ENCODE measurements around the gene GP9. TPM values are rescaled to one million over a fixed set of nuclear protein-coding genes. Genes with fewer than 3 reads are reported as not detected.

GP9 gene
- total RNA-seq, 1 experiment from 2014 or later, result not detected

GRCh38 chr3:129018751-129019150 is 41.8 kb upstream of the GP9 start:
- H3K4me3 Mint-ChIP-seq, result no peak overlapping the region

More at GRCh38 chr3:129018751-129019150, 41.8 kb upstream of the GP9 start:
- H3K27me3 ChIP-seq (ENCODE audit: insufficient read depth, low read length), result no peaks in the 10 kb centered on the region
- no peak for DNase-seq
- H3K9me3 ChIP-seq (ENCODE audit: control insufficient read depth, low read depth, low read length), result no peaks in the 10 kb centered on the region
- no CpG with 5 or more reads among the region's 9 CpGs for WGBS (ENCODE audit: extremely low coverage, insufficient read length, low lambda C conversion rate)
- no peak overlapping the region for H2BK5ac ChIP-seq (ENCODE audit: insufficient read length, low read length)
- no peak overlapping the region for H2AK5ac ChIP-seq (ENCODE audit: insufficient read length, low read length)
- no peak overlapping the region for H3T11ph ChIP-seq (ENCODE audit: low read length)
- no peak overlapping the region for H4K5ac ChIP-seq (ENCODE audit: insufficient read length, low read depth, low read length)
- no peak overlapping the region for H3K14ac ChIP-seq (ENCODE audit: insufficient read depth, low read length)
- H3K27ac Mint-ChIP-seq, result no peak overlapping the region
- no peaks in the 10 kb centered on the region for H3K79me2 ChIP-seq (ENCODE audit: insufficient read depth, low read length)
- H2BK12ac ChIP-seq (ENCODE audit: insufficient read length, low read depth, low read length), result no peak overlapping the region
- no peak overlapping the region for H4K91ac ChIP-seq (ENCODE audit: insufficient read length, low read depth, low read length)
- H3K4me2 ChIP-seq (ENCODE audit: insufficient read depth, insufficient read length, low read length), result no peak overlapping the region
- no peak overlapping the region for H3K4ac ChIP-seq (ENCODE audit: low read depth, low read length)
- no peak overlapping the region for H2BK20ac ChIP-seq (ENCODE audit: low read depth, low read length, poor library complexity, severe bottlenecking)
- H3K27me3 Mint-ChIP-seq (ENCODE audit: low read depth), result peaks cover 21% of the 10 kb centered on the region
- no peaks in the 10 kb centered on the region for H4K20me1 ChIP-seq (ENCODE audit: control insufficient read depth, insufficient read depth, insufficient read length)
- no peak overlapping the region for H3K9ac ChIP-seq (ENCODE audit: extremely low read depth, insufficient read length, low read length)
- H3K9me3 Mint-ChIP-seq, result no peaks in the 10 kb centered on the region
- no peaks in the 10 kb centered on the region for H3K79me1 ChIP-seq (ENCODE audit: insufficient read depth, low read depth, low read length, poor library complexity, severe bottlenecking)
- no peak overlapping the region for H4K8ac ChIP-seq (replicated peaks; ENCODE audit: insufficient read length, low read depth, low read length)
- no peak overlapping the region for H2BK15ac ChIP-seq (ENCODE audit: low read depth, low read length)
- no peak overlapping the region for H3K23ac ChIP-seq (ENCODE audit: insufficient read length, low read depth, low read length)
- H3K18ac ChIP-seq (ENCODE audit: insufficient read length, low read depth, low read length), result no peak overlapping the region
- H3K23me2 ChIP-seq (ENCODE audit: insufficient read length, low read depth, low read length, poor library complexity, severe bottlenecking), result no peaks in the 10 kb centered on the region
- TF ChIP-seq CTCF (conservative IDR thresholded peaks at IDR 0.05), result no peak
- H3K56ac ChIP-seq (ENCODE audit: insufficient read length, low read depth, low read length), result no peak overlapping the region
- no peak overlapping the region for H3K27ac ChIP-seq (ENCODE audit: insufficient read length, low read depth, low read length)
- no peak overlapping the region for H2AFZ ChIP-seq (ENCODE audit: low read length)
- H3K4me1 ChIP-seq (ENCODE audit: insufficient read depth, low read length), result no peaks in the 10 kb centered on the region
- H3K36me3 Mint-ChIP-seq (ENCODE audit: insufficient read depth in 1 of 3, low read depth in 3 of 3), result no peaks in the 10 kb centered on the region
- H3K4me1 Mint-ChIP-seq, result peaks cover 2 to 15% of the 10 kb centered on the region in 2 experiments
- H2BK120ac ChIP-seq (ENCODE audit: low read depth, low read length, poor library complexity, severe bottlenecking), result no peak overlapping the region

All from H9 (cell line).